Testis (tissue), 3 donors: ENCODE measurements around the gene DNAH10. TPM values are rescaled to one million over a fixed set of nuclear protein-coding genes. Genes with fewer than 3 reads are reported as not detected.
A peak's percentile ranks its signal among the peaks of the same experiment; 100 is the strongest.
"Not testable (repeated sequence)": the region's sequence is repeated elsewhere in the genome, so short reads cannot be mapped to it uniquely, and the experiment has no call there.

ENCODE experiments used
- DNase-seq: peaks from one replicate; pipeline ENCODE4 v3.0.0-alpha.2; 2019
- H3K27ac ChIP-seq, 2 donors: fragments of 200-600 bp; sonication (generic); one replicate each; pipeline ENCODE4 v1.5.1; 2019
- H3K27me3 ChIP-seq: fragments of 200-600 bp; sonication (generic); one replicate; pipeline ENCODE4 v1.5.1; 2019
- H3K36me3 ChIP-seq: fragments of 200-600 bp; sonication (generic); one replicate; pipeline ENCODE4 v1.5.1; 2017; ENCODE audit warnings: low read depth; ENCODE audit errors: missing control alignments
- H3K4me1 ChIP-seq: fragments of 200-600 bp; sonication (generic); one replicate; pipeline ENCODE4 v1.5.1; 2019
- H3K4me3 ChIP-seq, 2 donors: fragments of 200-600 bp; sonication (generic); one replicate each; pipeline ENCODE4 v1.5.1; 2017 to 2019
- H3K9me3 ChIP-seq: fragments of 200-600 bp; sonication (generic); one replicate; pipeline ENCODE4 v1.5.1; 2017
- CTCF ChIP-seq, 3 experiments: fragments of 450-650 bp in 2 of 3; fragments of 200-600 bp in 1 of 3; sonication (generic) in 1 of 3; IDR thresholded peaks; one replicate each; pipeline ENCODE4 v1.5.1; 2016 to 2019; ENCODE audit warnings: antibody characterized with exemption in 3 of 3, mild to moderate bottlenecking in 2 of 3, moderate library complexity in 1 of 3
- POLR2A ChIP-seq: fragments of 450-650 bp; IDR thresholded peaks from one replicate; pipeline ENCODE4 v1.6.1; 2017; ENCODE audit warnings: antibody characterized with exemption, mild to moderate bottlenecking, moderate library complexity
- WGBS, 2 donors: methylation state at CpG; one replicate each; pipeline ENCODE4 v1.1.5; 2018; 5-methylcytosine and 5-hydroxymethylcytosine counted together
- intact Hi-C: fragments of 100-400 bp; cut with DNase I; formaldehyde crosslinking; loops from one replicate; pipeline ENCODE4 v1.15.1; 2023; ENCODE audit warnings: low total_unique reads
- polyA plus RNA-seq: library from polyadenylated mRNA; stranded (reverse); fragments of 350-450 nt; fragmentation: Illumina TruSeq; extraction: RNeasy Lipid Tissue Mini Kit (QIAGEN cat#74804); gene quantifications from one replicate; pipeline ENCODE4 v1.2.3, GENCODE V29; 2014; ENCODE audit warnings: low read depth, low replicate concordance; ENCODE audit not compliant: insufficient read depth
- total RNA-seq, 2 donors: library from RNA; depleted of rRNA; stranded (reverse); fragments of >200 nt; gene quantifications; one replicate each; pipeline ENCODE4 v1.2.3, GENCODE V29; 2016

The DNAH10 gene
- total and polyA plus RNA-seq, 3 donors from 2014 or later, result 15.4 to 29.3 (median 24.3) TPM

GRCh38 chr12:123946152-123946515 is 184.0 kb downstream of the DNAH10 start:
- no peak overlapping the region for H3K27ac ChIP-seq
- 92 to 93% methylated on average over 8 of the region's 8 CpGs for WGBS, 2 donors
- H3K4me3 ChIP-seq, result no peak overlapping the region
- H3K4me1 ChIP-seq, result peaks cover 9% of the 10 kb centered on the region
- no peaks in the 10 kb centered on the region for H3K27me3 ChIP-seq
- TF ChIP-seq POLR2A (no peak), CTCF (IDR thresholded peaks at IDR 0.05) (no peak)
- H3K36me3 ChIP-seq, result no peaks in the 10 kb centered on the region
- H3K9me3 ChIP-seq, result no peaks in the 10 kb centered on the region
- no peak for DNase-seq
- intact Hi-C loops, result no loop called here

- intact Hi-C loops, H3K36me3 ChIP-seq, H3K9me3 ChIP-seq, H3K27me3 ChIP-seq, H3K27ac ChIP-seq, DNase-seq, H3K4me1 ChIP-seq, H3K4me3 ChIP-seq: not testable (repeated sequence)
- WGBS, 2 donors, result 96 to 97% methylated on average over 6 to 30 of the region's 35 CpGs
These were observed 184.7 kb downstream of the DNAH10 start for GRCh38 chr12:123946516-123947505.

GRCh38 chr12:123947531-123947930 is 185.4 kb downstream of the DNAH10 start:
- H3K36me3 ChIP-seq, H3K27ac ChIP-seq, intact Hi-C loops, H3K4me3 ChIP-seq, H3K27me3 ChIP-seq, H3K4me1 ChIP-seq, H3K9me3 ChIP-seq: not testable (repeated sequence)
- peak; percentile 56 for DNase-seq
- WGBS, 2 donors, result 80 to 84% methylated on average over 7 of the region's 7 CpGs

DNA sequence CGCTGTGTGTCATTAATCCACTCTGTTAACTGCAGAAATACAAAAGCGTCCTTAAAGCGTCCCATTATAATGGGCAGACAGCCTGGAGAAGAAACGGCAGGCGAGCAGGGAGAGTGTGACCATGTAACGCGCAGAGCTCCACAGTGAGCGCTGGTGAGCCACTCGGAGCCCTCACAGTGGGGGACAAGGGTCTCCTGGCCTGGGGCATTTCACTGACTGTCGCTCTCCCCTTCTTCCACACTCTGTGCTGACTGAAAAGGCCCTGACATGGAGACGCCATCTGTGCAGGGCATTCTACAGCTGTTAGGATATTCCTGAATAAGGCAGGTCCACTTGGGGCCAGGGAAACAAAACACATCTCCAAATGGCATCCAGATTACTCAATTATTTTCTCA is 186.3 kb downstream of the DNAH10 start:
- TF ChIP-seq CTCF (IDR thresholded peaks at IDR 0.05), result no peak
- TF ChIP-seq POLR2A, result no peak
- H3K27ac ChIP-seq, result no peak overlapping the region

GRCh38 chr12:123948796-123949769 is 187.0 kb downstream of the DNAH10 start:
- intact Hi-C loops, result no loop called here
- Histone ChIP-seq H3K9me3 (no peaks in the 10 kb centered on the region), H3K27ac (no peak overlapping the region), H3K27me3 (no peaks in the 10 kb centered on the region), H3K36me3 (no peaks in the 10 kb centered on the region), H3K4me1 (peaks cover 9% of the 10 kb centered on the region), H3K4me3 (no peak overlapping the region)
- WGBS, 2 donors, result 89 to 93% methylated on average over 19 of the region's 19 CpGs
- no peak for DNase-seq
- no peak for TF ChIP-seq CTCF (IDR thresholded peaks at IDR 0.05)
- TF ChIP-seq POLR2A, result no peak

More for the DNA sequence above, 186.3 kb downstream of the DNAH10 start:
- no peaks in the 10 kb centered on the region for H3K36me3 ChIP-seq
- H3K4me3 ChIP-seq, result no peak overlapping the region
- no peak for DNase-seq
- intact Hi-C loops, result no loop called here
- no peaks in the 10 kb centered on the region for H3K9me3 ChIP-seq
- no peaks in the 10 kb centered on the region for H3K27me3 ChIP-seq
- H3K4me1 ChIP-seq, result peaks cover 9% of the 10 kb centered on the region
- 96% methylated on average over 11 of the region's 11 CpGs for WGBS, 2 donors
